Measurements from ENCODE around the gene CEP112.

- TF ChIP-seq CTCF (IDR thresholded peaks at IDR 0.05) (no peak), POLR2A (IDR thresholded peaks at IDR 0.05) (no peak)
Observed at GRCh38 chr17:66000216-66000615, 191.7 kb downstream of the CEP112 start.
